ENCODE measurements around the gene POLR2A.
"Not testable (repeated sequence)": the region's sequence is repeated elsewhere in the genome, so short reads cannot be mapped to it uniquely, and the experiment has no call there.

POLR2A gene

GRCh38 chr17:7459961-7460545, 24.1 kb upstream of the POLR2A start:
- DNase-seq (ENCODE audit: low read depth) = no peak
- H3K4me3 ChIP-seq (ENCODE audit: low read depth, low read length) = no peak overlapping the region

GRCh38 chr17:7460850-7461660, 23.1 kb upstream of the POLR2A start:
- DNase-seq (ENCODE audit: low read depth) = no peak
- H3K4me3 ChIP-seq (ENCODE audit: low read depth, low read length) = no peak overlapping the region

GRCh38 chr17:7462474-7463371, 21.4 kb upstream of the POLR2A start:
- DNase-seq (ENCODE audit: low read depth) = no peak
- no peak overlapping the region for H3K4me3 ChIP-seq (ENCODE audit: low read depth, low read length)

- H3K4me3 ChIP-seq (ENCODE audit: low read depth, low read length) = no peak overlapping the region
- DNase-seq (ENCODE audit: low read depth) = no peak
Measured at GRCh38 chr17:7463372-7463846, 20.8 kb upstream of the POLR2A start.

GRCh38 chr17:7464081-7464480, 20.1 kb upstream of the POLR2A start:
- DNase-seq (ENCODE audit: low read depth) = no peak
- no peak overlapping the region for H3K4me3 ChIP-seq (ENCODE audit: low read depth, low read length)

GRCh38 chr17:7465597-7466275, 18.4 kb upstream of the POLR2A start:
- DNase-seq (ENCODE audit: low read depth) = no peak
- no peak overlapping the region for H3K4me3 ChIP-seq (ENCODE audit: low read depth, low read length)

- H3K4me3 ChIP-seq (ENCODE audit: low read depth, low read length) = no peak overlapping the region
- no peak for DNase-seq (ENCODE audit: low read depth)
Measured at GRCh38 chr17:7466318-7466638, 17.9 kb upstream of the POLR2A start.

- H3K4me3 ChIP-seq (ENCODE audit: low read depth, low read length) = no peak overlapping the region
- DNase-seq (ENCODE audit: low read depth) = no peak
Measured at GRCh38 chr17:7466639-7467341, 17.4 kb upstream of the POLR2A start.

GRCh38 chr17:7467498-7467897, 16.7 kb upstream of the POLR2A start:
- DNase-seq (ENCODE audit: low read depth) = no peak

GRCh38 chr17:7468290-7468689, 15.9 kb upstream of the POLR2A start:
- H3K4me3 ChIP-seq (ENCODE audit: low read depth, low read length) = no peak overlapping the region
- DNase-seq (ENCODE audit: low read depth) = no peak

More at GRCh38 chr17:7467498-7467897, 16.7 kb upstream of the POLR2A start:
- H3K4me3 ChIP-seq (ENCODE audit: low read depth, low read length) = no peak overlapping the region

- no peak for DNase-seq (ENCODE audit: low read depth)
Measured at GRCh38 chr17:7468804-7469389, 15.3 kb upstream of the POLR2A start.

GRCh38 chr17:7469843-7470242, 14.3 kb upstream of the POLR2A start:
- DNase-seq (ENCODE audit: low read depth); H3K4me3 ChIP-seq (ENCODE audit: low read depth, low read length): not testable (repeated sequence)

More at GRCh38 chr17:7468804-7469389, 15.3 kb upstream of the POLR2A start:
- H3K4me3 ChIP-seq (ENCODE audit: low read depth, low read length) = no peak overlapping the region

- not testable (repeated sequence) for H3K4me3 ChIP-seq (ENCODE audit: low read depth, low read length); DNase-seq (ENCODE audit: low read depth)
Measured at GRCh38 chr17:7470457-7470973, 13.7 kb upstream of the POLR2A start.

GRCh38 chr17:7471729-7472128, 12.4 kb upstream of the POLR2A start:
- H3K4me3 ChIP-seq (ENCODE audit: low read depth, low read length) = no peak overlapping the region
- DNase-seq (ENCODE audit: low read depth) = no peak

GRCh38 chr17:7474767-7475166, 9.4 kb upstream of the POLR2A start:
- DNase-seq (ENCODE audit: low read depth); H3K4me3 ChIP-seq (ENCODE audit: low read depth, low read length): not testable (repeated sequence)

- no peak for DNase-seq (ENCODE audit: low read depth)
Measured at GRCh38 chr17:7475764-7476422, 8.3 kb upstream of the POLR2A start.

GRCh38 chr17:7476494-7476893, 7.7 kb upstream of the POLR2A start:
- no peak for DNase-seq (ENCODE audit: low read depth)
- H3K4me3 ChIP-seq (ENCODE audit: low read depth, low read length) = no peak overlapping the region

More at GRCh38 chr17:7475764-7476422, 8.3 kb upstream of the POLR2A start:
- H3K4me3 ChIP-seq (ENCODE audit: low read depth, low read length) = no peak overlapping the region

- no peak for DNase-seq (ENCODE audit: low read depth)
- H3K4me3 ChIP-seq (ENCODE audit: low read depth, low read length) = no peak overlapping the region
Measured at GRCh38 chr17:7476951-7477350, 7.2 kb upstream of the POLR2A start.

Measured in skeletal muscle cell (primary cell).